Sigmoid colon (tissue), 4 donors: ENCODE results near the gene MYT1.

Source experiments
- CTCF ChIP-seq, 4 experiments: fragments of 450-650 bp in 3 of 4; fragments of 200-600 bp in 1 of 4; IDR thresholded peaks; one replicate each; pipeline ENCODE4 v1.5.1; 2016 to 2019; ENCODE audit warnings: antibody characterized with exemption in 4 of 4, mild to moderate bottlenecking in 3 of 4, moderate library complexity in 2 of 4
- POLR2A ChIP-seq, 2 donors: fragments of 450-650 bp; IDR thresholded peaks; one replicate each; pipeline ENCODE4 v1.6.1; 2016; ENCODE audit warnings: antibody characterized with exemption in 2 of 2, mild to moderate bottlenecking in 2 of 2, moderate library complexity in 2 of 2
- POLR2AphosphoS5 ChIP-seq, 4 donors: sonication (generic); formaldehyde crosslinking; IDR thresholded peaks; one replicate each; pipeline ENCODE4 v1.6.1; 2017; ENCODE audit warnings: antibody characterized with exemption in 4 of 4

GRCh38 chr20:64254156-64254555 lies 89.9 kb downstream of the MYT1 start:
- TF ChIP-seq POLR2A (IDR thresholded peaks at IDR 0.05) (no peak), CTCF (IDR thresholded peaks at IDR 0.05) (no peak), POLR2AphosphoS5 (IDR thresholded peaks at IDR 0.05) (no peak)
